ENCODE data around the gene SOCS7.
A peak's percentile ranks its signal among the peaks of the same experiment; 100 is the strongest.

Gene SOCS7

DNA sequence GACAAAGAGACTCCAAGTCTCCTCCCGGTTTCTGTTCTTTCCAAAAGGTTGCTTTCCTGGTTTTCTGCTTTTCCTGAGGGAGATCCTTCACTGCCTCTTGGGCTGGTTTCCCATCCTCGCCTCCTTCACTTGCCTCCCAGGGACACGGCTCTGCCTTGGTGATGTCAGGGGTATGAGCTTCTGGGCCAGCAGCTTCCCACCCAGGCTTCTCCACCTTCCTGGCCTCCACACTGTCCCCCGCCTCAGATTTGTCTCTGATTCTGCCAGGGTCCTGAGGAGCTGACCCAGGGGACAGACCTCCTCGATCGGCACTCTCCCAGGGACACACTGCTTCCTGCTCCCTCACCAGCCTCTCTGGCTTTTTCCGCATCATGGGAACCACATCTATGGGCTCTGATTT is 22.4 kb upstream of the SOCS7 start:
- no peak for TF ChIP-seq CTCF (conservative IDR thresholded peaks at IDR 0.05; ENCODE audit: control insufficient read depth, insufficient read depth, low read depth, low read length)
- no peak for DNase-seq (ENCODE audit: low read depth)
- H3K4me3 ChIP-seq (ENCODE audit: control insufficient read depth, low read depth, low read length) = no peak overlapping the region

- H3K4me3 ChIP-seq (ENCODE audit: control insufficient read depth, low read depth, low read length) = no peak overlapping the region
- no peak for DNase-seq (ENCODE audit: low read depth)
- no peak for TF ChIP-seq CTCF (conservative IDR thresholded peaks at IDR 0.05; ENCODE audit: control insufficient read depth, insufficient read depth, low read depth, low read length)
These were observed 21.6 kb upstream of the SOCS7 start for GRCh38 chr17:38329808-38330730.

- TF ChIP-seq CTCF (conservative IDR thresholded peaks at IDR 0.05; ENCODE audit: control insufficient read depth, insufficient read depth, low read depth, low read length) = no peak
- no peak overlapping the region for H3K4me3 ChIP-seq (ENCODE audit: control insufficient read depth, low read depth, low read length)
- DNase-seq (ENCODE audit: low read depth) = no peak
These were observed 20.7 kb upstream of the SOCS7 start for GRCh38 chr17:38330941-38331411.

DNA sequence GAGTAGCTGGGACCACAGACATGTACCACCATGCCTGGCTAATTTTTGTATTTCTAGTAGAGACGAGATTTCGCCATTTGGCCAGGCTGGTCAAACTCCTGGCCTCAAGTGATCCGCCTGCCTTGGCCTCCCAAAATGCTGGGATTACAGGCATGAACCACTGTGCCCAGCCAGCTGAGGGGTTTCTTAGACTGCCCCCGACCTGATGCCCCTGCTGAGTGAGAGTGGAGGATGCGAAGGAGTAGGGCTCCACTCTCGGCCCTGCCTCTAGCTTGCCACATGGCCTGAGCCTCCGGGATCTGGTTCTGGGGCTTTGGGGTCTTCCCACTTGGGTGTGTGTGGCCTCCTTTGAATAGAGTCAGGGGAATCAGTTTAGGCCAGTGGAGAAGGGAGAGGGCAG is 18.9 kb upstream of the SOCS7 start:
- no peak for DNase-seq (ENCODE audit: low read depth)
- H3K4me3 ChIP-seq (ENCODE audit: control insufficient read depth, low read depth, low read length) = no peak overlapping the region
- TF ChIP-seq CTCF (conservative IDR thresholded peaks at IDR 0.05; ENCODE audit: control insufficient read depth, insufficient read depth, low read depth, low read length) = no peak

DNA sequence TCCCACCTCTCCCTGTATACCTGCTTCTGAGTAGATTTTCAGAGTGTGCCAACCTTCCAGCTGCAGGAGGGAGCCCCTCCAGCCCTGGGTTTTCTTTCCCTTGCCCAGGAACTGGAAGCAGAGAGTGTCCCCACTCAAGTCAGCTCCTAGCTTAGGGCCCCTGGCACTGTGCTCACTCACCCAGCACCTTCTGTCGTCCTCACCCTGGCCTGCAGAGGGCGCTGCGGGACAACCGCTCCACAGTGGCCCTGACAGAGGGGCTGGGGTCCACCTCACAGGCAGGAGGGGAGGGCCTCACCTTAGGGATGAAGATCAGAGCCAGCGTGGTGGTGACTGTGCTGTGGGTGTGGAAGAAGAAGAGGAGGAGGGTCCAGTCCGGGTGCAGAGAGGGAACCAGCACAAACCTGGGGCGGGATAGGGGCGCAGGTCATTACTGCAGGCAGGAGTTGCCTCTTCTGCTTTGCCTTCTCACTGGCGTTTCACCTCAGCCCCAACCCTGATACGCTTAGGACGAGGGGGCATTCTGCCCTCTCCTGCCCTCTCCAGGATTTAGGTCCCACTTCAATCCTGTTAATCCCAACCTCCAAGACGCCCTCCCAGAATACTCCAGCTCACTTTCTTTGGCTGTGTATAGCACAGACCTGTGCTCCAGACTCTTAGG is 17.9 kb upstream of the SOCS7 start:
- H3K4me3 ChIP-seq (ENCODE audit: control insufficient read depth, low read depth, low read length) = no peak overlapping the region
- DNase-seq (ENCODE audit: low read depth) = no peak
- TF ChIP-seq CTCF (conservative IDR thresholded peaks at IDR 0.05; ENCODE audit: control insufficient read depth, insufficient read depth, low read depth, low read length) = peak; percentile 50

- no peak for DNase-seq (ENCODE audit: low read depth)
- no peak for TF ChIP-seq CTCF (conservative IDR thresholded peaks at IDR 0.05; ENCODE audit: control insufficient read depth, insufficient read depth, low read depth, low read length)
- no peak overlapping the region for H3K4me3 ChIP-seq (ENCODE audit: control insufficient read depth, low read depth, low read length)
These were observed 16.9 kb upstream of the SOCS7 start for GRCh38 chr17:38334480-38335364.

Data from fibroblast of mammary gland (primary cell).